HUDEP-2 (cell line): ENCODE results near the gene CALHM3.
"Not testable (repeated sequence)": the region's sequence is repeated elsewhere in the genome, so short reads cannot be mapped to it uniquely, and the experiment has no call there.

Experiments used
- DNase-seq, 76 experiments: peaks; one replicate each; lab custom pipeline; 2025; ENCODE audit not compliant: unreplicated experiment in 76 of 76; lab: John Stamatoyannopoulos, UW

CALHM3 gene

DNA sequence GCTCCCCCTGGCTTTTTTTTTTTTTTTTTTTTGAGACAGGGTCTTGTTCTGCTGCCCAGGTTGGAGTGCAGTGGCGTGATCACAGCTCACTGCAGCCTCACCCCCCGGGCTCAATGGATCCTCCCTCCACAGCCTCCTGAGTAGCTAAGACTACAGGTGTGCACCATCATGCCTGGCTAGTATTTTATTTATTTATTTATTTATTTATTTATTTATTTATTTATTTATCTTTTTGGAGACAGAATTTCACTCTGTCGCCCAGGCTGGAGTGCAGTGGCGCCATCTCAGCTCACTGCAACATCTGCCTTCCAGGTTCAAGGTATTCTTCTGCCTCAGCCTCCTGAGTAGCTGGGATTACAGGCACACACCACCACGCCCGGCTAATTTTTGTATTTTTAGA, 24.7 kb upstream of the CALHM3 start:
- DNase-seq: not testable (repeated sequence)

DNA sequence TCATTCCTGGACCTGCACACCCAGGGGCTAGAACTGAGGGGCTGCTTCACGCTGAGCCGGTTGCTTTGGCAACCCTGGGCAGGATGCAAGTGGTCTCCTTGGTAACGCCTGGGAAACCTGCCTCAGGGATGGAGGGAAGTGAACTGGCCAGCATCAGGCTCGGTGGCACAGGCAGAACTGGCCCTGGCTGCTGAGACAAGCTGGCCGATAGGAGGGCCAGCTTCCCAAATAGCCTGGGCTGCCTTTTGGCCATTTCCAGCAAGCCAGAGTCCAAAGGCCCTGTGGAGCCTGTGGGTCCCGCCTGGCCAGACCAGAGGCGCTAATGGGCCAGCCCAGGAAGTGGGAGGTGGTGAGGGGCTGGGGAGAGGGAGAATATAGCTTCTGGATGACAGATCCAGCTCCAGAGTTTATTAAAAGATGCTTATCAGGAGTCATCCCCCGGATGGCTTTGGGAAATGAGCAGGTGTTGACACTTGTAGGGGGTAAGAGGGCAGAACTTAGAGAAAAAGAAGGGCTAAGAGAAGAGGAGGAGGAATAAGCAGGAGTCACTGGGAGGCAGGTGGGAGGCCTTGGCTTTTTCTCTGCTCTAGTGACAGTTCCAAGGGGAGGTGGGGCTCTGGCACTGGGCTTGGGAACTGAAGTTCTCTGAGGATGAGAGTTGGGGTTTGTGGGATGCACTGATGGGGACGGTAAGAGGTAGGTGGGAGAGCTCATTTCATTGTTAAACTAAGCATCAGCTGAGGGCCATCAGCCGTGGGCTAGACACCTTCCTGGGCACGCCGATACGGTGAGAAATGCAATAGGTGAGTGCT, 24.0 kb upstream of the CALHM3 start:
- no peak for DNase-seq

DNA sequence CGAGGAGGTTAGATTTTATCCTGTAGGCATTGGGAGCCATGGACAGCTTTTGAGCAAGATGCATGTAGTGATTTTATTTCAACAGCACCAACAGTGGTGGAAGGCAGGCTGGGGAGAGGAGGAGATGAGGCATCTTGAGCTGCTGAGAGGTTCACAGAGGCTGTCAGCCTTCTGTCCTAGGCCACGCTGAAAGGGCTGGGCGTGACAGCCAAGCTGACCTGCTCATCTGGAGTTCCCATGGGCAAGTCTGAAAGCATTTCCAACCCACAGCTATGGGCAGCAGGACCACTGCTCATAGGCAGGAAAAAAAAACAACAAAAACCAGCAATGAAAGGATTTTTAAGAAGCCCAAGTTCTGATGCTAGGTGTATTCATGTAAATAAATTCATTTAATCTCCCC, 22.1 kb upstream of the CALHM3 start:
- no peak for DNase-seq

DNA sequence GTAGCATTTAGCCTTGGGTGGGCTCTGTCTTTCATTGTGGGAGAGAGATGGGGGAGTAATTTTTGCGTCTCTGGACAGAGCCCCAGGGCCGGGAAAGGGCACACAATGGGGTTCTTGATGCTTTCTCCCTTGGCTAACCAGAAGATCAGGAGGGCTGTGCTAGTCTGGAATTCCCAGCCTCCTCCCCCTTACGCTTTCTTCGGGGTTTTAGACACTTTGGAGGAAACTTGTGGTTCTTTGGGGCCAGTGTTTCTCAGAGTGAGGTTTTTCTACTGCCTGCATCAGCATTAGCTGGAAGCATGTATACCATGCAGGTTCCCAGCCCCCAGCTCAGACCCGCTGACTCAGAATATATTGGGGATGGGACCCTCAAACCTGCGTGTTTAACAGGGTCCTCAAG, 21.4 kb upstream of the CALHM3 start:
- no peak for DNase-seq

DNA sequence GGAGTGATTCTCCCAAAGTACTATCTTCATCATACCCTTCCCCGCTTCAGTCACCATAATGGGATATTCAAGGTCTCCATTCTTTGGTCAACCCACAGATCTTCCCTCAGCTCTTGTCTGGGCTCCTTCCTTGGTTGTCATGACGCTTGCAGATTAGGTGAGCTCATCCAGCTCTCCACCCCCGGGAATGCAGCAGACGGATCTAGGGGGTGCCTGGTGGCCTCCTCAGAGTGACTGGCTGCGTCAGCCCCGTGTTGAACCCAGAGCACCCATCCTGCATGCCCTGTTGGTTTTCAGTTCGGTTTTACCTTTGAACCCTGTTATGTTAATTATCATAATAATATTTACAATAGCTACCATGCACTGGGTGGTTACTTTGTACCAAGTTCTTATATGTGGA, 20.8 kb upstream of the CALHM3 start:
- DNase-seq: no peak

DNA sequence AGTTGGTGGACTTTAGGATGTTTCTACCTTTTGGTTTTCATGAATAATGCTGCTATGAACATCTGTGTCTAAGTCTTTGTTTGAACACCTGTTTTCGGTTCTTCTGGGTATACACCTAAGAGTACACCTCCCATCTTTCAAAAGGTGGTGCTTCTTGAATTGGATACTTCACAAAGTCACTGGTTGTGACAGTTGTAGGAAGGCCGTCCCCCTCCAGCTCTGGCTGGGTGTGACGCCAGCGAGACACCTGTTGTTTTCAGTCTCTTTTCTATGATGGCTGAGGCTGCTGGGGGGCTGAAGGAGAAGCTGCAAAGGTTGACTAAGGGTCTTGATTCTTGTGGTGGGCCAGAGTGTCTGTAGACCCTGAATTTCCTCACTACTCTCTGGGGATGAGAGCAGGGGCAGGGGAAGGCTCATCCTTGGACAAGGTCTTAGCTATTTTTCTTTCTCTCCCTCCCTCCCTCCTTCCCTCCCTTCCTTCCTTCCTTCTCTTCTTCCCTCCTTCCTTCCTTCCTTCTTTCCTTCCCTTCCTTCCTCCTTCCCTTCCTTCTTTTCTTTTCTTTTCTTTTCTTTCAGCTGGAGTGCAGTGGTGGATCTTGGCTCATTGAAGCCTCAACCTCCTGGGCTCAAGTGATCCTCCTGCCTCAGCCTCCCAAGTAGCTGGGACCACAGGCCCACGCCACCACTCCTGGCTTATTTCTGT, 20.0 kb upstream of the CALHM3 start:
- DNase-seq: no peak

DNA sequence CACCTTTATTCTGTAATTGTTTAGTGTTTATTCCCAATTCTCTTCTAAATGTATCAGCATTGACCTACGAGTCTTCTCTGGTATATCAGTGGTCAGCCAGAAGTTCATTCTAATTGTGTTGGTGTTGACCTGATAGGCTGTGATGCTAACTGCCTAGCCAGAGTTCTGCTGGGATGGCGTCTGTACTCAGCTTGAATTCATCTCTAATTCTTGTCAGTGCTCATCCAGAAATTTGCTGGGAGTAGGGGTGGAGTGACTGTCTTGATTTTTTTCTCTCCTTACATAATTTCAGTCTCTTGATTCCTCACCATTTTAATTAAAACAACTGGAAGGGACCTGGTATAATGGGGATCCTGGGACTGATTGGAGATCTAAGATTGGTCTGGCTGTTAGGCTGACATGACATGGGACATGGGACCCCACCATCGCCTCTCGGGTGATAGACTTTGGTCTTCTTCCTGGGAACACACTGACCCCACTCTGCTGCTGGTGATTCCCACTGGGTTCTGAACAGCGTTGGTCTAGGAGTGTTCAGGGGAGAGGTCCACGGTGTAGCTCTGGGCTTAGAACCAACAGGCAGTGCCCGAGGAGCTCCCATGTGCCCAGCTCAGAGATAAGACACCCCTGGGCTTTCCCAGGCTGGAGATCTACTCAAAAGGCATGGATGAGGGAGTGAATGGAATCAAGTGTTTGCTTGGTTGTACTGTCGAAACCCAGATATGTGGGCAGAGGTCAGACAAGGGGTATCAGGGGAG, 18.3 kb upstream of the CALHM3 start:
- no peak for DNase-seq

DNA sequence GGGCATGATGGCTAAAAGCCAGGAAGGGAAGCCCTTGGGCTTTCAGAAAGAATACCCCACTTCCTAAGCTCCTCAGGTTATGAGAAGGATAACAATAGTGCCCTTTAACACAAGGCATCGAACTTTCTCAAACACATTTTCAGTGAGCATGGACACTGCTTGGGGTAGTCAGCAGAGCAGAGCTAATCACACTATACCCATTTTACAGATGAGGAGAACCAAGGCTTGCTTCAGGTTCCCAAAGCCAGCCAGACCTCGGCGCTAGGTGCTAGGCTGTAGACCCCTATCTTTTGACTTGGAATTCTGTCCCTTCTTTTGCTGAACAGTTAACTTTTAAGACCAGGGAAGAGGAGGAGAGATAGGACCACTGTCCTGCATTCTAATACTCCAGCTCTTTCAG, 16.3 kb upstream of the CALHM3 start:
- DNase-seq: no peak

DNA sequence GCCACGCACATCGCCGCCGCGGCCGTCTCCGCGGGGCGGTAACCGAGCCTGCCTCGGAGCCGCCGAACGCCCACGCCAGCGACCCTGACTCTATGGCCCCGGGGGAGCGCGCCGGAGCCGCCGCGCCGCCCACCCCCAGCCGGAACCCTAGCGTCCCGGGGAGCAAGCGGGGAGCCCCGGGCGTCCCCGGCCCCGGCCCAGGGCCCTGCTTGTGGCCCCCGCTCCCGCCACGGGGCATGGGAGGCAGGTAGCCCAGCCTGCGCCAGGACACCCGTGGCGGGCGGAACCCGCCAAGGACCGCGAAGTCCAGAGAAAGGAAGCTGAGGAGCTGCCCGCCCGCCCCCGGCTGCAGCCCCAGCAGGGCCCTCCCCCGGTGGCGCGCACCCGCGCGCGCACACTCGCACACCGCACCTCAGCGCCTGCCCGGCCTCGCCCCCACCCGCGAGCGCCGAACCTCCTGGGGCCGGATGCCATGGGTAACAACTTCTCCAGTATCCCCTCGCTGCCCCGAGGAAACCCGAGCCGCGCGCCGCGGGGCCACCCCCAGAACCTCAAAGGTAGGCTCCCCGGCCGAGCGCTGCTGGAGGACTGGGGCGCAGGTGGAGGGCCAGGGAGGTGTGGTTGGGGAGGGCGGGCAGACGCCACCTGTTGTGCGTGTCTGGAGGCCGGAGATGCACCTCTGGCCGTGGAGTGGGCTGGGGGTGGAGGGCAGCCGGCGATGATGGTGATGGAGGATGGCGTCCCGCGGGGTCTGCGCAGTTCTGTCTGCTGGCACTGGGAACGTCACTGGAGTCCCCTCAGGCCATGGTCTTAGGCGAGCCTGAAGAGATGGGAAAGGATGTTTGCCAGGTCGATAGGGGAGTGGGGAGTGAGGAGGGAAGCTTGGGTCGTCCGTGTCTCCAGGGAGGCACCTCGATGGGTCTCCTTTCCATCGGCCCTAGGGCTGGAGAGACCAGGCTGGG, 15.2 kb upstream of the CALHM3 start:
- no peak for DNase-seq

GRCh38 chr10:103493362-103493915, 14.4 kb upstream of the CALHM3 start, which contains the start of gene NEURL1:
Gene NEURL1, plus strand, starts transcription at chr10:103493705. Its CDS starts 683 bp downstream, at chr10:103494388.
- DNase-seq: no peak

DNA sequence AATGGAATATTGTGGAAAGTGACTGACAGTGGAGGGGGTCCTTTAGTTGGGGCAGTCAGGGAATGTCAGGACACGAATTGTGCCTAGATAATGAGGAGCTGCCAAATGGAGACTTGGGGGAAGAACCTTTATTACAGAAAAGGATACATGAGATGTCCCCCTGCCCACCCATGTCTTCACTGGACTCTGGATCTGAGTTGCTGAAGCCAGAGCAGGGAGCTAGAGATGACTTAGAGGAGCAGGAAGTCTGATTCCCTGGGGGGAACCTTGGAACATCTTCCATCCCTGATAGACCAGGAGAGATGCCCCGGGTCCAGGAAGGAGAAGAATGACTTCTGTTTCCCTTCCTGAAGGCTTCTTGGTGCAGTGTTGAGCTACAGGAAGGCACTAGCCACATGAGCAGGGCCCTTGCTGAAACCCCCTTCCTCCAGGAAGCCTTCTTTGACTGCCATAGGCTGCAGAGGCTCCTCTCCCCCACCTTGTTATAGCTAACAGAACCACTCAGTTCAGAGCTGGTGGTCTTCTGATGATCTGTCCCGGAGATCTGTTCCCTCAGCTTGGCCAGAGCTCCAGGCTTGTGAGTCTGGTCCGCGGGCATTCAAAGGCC, 13.7 kb upstream of the CALHM3 start:
- DNase-seq: no peak

DNA sequence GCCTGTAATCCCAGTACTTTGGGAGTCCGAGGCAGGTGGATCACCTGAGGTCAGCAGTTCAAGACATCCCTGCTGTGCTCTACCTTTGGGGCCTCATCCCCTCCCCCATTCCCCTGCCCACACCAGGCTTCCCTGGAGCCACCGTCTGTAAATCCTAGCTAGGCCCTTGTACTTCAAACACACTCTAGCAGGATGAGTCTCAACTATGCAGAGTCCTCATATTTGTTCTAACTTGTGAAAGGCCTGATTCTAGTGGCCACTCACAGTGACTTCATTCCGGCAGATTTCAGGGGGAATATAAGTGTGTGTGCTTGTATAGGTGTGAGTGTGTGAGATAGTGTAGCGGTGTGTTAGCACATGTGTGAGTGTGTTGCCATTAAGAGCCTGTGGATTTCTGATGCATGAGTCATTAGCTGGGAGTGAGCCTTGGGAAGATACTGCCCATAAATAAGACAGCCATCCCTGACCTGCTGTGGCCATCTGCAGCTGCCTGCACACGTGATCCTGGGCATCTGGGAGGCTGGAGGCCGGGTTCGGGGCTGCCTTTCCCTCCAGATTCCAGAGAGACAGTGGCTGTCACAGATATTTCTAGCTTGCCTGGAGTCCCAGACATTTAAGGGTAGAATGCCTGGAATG, 12.8 kb upstream of the CALHM3 start:
- DNase-seq: no peak

DNA sequence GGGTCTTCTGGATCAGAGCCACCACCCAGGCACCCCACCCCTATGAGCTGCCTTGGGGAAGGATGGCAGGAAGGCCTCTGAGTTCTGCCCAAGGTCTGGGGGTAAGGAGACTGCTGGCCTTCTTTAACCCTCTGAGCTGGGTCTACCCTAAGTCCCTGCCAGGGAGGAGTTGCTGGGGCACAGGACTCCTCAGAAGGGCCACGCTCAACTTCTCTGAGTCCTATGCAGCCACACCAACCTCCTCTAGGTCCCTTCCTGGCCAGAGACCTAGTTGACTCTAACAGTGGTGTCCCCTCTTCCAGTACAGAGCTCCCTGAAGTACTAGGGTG, 11.9 kb upstream of the CALHM3 start:
- DNase-seq: no peak

DNA sequence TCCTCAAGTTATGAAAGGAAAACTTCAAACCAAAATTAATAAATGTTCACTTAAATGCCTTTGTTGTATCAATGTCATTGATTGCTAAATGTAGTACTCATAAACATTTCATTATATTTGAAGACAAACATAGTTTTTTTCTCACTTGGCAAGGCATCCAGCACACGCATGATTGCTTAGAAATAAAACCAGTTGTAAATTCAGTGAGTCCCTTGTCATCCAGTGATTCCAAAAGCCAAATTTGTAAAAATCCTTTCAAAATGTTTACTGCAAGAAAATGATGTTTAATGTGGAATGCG, 8.3 kb upstream of the CALHM3 start:
- DNase-seq: no peak

DNA sequence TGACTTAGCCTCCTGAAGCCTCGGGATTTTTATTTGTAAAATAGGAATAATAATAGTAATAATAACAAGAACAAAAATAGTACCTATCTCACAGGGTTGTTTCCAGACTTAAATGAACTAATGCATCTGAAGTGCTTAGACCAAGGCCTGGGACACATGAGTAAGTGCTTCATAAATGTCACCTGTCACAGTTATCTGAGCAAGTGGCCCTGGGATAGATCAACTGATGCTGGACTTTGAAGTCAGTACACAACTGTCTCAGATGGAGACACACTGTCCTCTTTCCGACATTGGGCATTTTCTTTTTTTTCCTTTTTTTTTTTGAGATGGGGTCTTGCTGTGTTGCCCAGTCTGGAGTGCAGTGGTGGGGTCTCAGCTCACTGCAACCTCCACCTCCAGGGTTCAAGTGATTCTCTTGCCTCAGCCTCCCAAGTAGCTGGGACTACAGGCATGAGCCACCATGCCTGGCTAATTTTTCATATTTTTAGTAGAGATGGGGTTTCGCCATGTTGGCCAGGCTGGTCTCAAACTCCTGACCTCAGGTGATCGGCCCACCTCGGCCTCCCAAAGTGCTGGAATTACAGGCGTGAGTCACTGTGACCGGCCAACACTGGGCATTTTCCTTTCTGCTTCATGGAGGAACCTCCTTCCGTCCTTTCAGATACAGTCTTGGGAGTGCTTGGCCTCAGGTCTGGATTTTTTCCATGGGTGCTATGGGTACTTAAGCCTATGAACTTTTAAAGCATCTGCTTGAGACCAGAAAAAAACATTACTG, 7.8 kb upstream of the CALHM3 start:
- not testable (repeated sequence) for DNase-seq

DNA sequence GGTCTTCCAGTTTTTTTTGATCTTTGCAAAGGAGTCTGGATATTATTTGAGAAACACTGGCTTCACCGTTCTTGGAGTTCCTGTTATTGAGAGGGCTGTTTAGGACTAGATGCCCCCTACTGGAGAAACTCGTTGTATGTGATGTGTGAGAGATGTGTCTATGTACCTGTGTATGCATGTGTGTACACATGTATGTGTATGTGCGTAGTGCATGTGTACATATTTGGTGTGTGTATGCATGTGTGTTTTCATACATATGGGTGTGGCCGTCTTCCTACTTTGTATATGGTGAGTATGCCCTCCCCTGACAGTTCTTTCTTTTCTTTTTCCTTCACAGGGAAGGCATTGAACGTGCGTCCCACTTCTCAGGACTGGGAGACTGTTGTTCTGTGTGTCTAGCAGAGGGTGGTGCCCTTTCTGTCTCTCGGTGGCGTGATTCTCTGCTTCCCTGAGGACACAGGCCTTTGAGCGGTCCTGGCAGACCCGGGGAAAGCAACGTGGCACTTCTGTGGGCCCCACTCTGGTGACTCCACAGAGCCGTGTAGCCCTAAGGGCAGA, 3.0 kb upstream of the CALHM3 start:
- peak in 25 of 76 experiments; percentile 4 to 70 (median 43) for DNase-seq

- DNase-seq: peak in 2 of 76 experiments; percentile 13 to 17
Observed at GRCh38 chr10:103480521-103480920, 1.5 kb upstream of the CALHM3 start.

DNA sequence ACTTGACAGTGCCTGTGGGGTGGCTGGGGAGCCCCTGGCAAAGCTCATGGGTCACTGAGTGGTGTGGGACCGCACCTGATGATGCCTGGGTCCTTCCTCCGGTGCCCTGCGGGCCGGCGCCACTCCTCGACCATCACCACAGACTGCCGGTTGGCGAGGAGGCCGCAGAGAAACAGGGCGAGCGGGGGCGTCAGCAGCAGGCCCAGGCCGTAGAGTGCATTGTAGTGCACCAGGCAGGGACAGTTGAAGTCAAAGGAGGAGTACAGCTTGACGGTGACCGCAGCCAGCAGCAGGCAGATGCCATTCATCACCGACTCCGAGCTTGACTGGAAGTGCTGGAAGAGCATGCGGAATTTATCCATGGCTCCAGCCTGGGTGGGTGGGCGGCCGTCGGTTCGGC, 369 bp downstream of the CALHM3 start:
- no peak for DNase-seq
